A549 treated with AZD9567 at 1 μM for 4 hours (cell line): ENCODE measurements around the gene CSH2. TPM values are rescaled to one million over a fixed set of nuclear protein-coding genes. Genes with fewer than 3 reads are reported as not detected.

Source experiments
- total RNA-seq: library from RNA; stranded (reverse); fragments of 200-300 nt; extraction: Qiagen RNA extraction; gene quantifications from 5 replicates; pipeline ENCODE4 v1.2.3, GENCODE V29; 2022; ENCODE audit not compliant: insufficient read depth

The CSH2 gene
- total RNA-seq: not detected in 5 replicates

GRCh38 chr17:63873577-63873976 lies at the start of gene CSH2:
Gene CSH2, minus strand, starts transcription at chr17:63873677. Its CDS starts 63 bp downstream, at chr17:63873614.

DNA sequence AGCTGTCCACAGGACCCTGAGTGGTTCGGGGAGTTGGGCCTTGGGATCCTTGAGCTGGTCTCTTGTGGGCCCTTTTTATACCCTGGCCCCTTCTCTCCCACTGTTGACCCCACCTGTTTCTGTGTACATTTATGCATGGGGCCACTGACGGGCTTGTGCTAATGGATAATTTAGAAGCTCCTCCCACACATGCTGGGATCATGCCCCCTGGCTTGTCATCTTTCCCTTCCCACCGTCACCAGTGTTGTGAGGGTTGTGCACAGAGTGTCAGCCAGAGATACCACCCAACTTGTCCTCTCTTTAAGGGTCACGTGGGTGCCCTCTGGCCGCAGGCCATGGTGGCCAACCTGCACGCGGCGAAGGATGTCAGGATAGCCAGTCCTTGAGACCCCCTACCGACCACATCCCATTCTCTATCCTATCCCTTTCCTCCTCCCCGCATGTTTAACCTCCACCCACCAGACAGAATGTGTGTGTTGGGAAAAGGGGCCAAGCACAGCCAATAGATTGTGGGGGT lies 45.4 kb upstream of the CSH2 start, which contains the start of gene GH1:
GH1 (minus strand) TSS at position 51 of the 517 bp plus-strand sequence. CDS start 63 bp downstream, outside the sequence.

DNA sequence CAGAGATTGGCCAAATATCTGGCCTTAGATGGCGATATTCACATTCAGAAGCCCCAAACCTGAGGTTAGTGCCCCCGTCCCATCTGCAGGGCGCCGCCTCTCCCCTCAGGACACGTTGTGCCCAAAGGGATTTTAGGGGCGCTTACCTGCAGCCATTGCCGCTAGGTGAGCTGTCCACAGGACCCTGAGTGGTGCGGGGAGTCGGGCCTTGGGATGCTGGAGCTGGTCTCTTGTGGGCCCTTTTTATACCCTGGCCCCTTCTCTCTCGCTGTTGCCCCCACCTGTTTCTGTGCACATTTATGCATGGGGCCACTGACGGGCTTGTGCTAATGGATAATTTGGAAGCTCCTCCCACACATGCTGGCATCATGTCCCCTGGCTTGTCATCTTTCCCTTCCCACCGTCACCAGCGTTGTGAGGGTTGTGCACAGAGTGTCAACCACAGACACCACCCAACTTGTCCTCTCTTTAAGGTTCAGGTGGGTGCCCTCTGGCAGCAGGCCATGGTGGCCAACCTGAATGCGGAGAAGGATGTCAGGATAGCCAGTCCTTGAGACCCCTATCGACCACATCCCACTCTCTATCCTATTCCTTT lies 37.7 kb upstream of the CSH2 start, which contains the start of gene CSHL1:
CSHL1 (minus strand) TSS at position 218 of the 595 bp plus-strand sequence; CDS start at position 156, 62 bp downstream.

DNA sequence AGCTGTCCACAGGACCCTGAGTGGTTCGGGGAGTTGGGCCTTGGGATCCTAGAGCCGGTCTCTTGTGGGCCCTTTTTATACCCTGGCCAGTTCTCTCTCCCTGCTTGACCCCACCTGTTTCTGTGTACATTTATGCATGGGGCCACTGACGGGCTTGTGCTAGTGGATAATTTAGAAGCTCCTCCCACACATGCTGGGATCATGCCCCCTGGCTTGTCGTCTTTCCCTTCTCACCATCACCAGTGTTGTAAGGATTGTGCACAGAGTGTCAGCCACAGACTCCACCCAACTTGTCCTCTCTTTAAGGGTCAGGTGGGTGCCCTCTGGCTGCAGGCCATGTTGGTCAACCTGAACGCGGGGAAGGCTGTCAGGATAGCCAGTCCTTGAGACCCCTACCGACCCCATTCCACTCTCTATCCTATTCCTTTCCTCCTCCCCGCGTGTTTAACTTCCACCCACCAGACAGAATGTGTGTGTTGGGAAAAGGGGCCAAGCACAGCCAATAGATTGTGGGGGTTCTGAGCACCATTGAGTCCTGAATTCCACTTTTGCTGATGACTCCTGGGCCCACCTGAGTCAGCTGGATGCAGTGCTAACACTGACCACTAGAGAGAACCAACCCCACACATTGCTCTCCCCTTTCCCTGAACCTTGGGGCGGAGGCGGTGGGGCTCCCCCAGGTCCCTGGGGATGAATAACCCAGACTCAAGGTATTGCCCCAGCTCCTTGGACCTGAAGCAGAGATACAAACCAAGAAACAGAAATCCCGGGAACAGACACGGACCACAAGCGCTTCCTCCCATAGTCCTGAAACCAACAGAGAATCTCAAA lies 23.3 kb upstream of the CSH2 start, which contains the start of gene CSH1:
CSH1 (minus strand) TSS at position 51 of the 831 bp plus-strand sequence. CDS start 63 bp downstream, outside the sequence.

GRCh38 chr17:63881935-63882601 lies 8.6 kb upstream of the CSH2 start, which contains the start of gene GH2:
Gene GH2, minus strand, starts transcription at chr17:63881944. Its CDS starts 143 bp downstream, at chr17:63881801.

DNA sequence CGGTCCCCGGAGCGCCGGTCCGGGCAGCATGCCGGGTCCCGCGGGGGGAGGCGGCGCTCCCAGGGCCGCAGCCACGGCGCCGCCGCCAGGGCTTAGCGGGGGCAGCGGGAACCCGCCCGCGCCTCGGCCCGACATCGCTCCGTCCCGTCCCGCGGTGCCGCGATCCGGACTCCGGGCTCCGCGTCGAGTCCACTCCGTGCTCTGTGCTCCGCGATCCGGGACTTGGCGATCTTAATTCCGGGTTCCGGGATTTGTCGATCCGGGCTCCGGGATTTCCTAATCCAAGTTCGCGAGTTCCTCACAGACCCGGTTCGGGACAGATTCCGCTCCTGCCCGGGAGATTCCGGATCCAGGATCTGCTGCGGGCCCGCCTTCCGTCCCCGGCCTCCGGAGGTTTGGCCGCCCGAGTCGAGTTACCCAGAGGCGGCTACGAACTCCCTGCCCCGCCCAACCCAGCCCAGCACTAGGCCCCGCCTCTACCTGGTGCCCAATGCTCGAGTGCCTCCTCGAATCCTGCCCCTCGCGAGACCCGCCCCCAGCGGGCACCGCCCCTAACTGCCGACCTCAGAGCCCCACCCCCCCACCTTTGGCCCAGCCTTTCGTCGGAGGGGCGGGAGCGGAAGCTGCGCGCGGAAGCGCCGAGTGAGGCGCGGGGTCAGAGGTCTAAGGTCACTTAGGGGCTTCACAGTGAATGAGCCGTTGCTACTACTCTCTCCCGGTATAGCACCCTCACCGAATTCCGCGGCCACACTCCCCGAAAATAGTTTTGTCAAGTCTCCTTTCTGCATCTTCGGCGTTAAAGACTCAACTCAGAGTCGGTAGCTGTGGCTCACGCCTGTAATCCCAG lies 30.7 kb downstream of the CSH2 start, which contains the start of gene SMARCD2:
SMARCD2 (minus strand) TSS at position 146 of the 847 bp plus-strand sequence; CDS start at position 135, 11 bp downstream.

DNA sequence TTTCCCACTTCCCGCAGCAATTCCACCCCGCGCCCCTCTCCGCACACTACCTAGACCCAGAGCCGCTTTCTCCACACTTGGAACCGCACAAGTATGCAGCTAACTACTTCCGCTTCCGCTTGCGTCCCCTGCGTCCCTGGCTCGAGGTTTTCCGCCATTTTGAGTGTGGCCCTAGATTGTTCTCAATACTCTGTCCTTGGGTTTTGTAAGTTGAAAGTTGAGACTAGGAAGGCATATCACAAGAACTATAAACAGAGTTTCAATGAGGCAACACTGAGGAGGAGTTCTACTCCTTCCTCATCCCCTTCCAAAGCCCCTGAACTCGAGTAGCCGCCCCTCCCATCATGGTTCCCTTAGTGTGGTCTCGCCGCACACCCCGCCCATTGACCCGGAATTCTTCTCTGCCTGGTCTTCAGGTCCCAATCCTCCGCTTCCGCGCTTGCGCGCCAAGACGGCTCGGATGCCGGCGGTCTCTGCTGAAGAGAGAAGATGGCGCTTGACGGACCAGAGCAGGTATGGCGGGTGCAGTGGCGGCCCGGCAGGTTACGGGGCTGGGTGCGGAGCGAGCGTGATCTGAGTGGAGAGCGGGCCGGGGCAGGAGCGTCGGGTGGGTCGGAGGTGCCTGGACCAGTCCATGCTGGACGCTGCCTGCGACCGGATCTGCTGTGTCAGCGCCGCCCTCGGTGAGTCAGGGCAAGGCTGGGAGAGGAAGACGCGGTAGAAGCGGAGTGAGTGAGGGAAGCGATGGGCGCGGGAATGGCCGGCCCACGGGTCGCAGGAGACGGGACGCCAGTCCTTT lies 46.3 kb downstream of the CSH2 start, which contains the start of the genes FTSJ3 and PSMC5:
FTSJ3 (minus strand) TSS at position 662 of the 799 bp plus-strand sequence. CDS start 761 bp downstream, outside the sequence.
PSMC5 (plus strand) TSS at position 430 of the 799 bp plus-strand sequence; CDS start at position 490, 60 bp downstream.

Other genes starting within 250 kb of the CSH2 start
- gene LIMD2, start 173.6 kb downstream of the CSH2 start, total RNA-seq: 6.7 to 13.6 TPM (median 11.1 TPM) in 5 replicates
- 24.9 to 29.3 TPM (median 26.4 TPM) in 5 replicates for gene STRADA, start 131.9 kb downstream of the CSH2 start, total RNA-seq
- gene CCDC47, start 100.1 kb downstream of the CSH2 start, total RNA-seq: 93.5 to 137 TPM (median 99.5 TPM) in 5 replicates
- gene DDX42, start 99.5 kb downstream of the CSH2 start, total RNA-seq: 96.9 to 111 TPM (median 100 TPM) in 5 replicates
- gene PSMC5, start 46.2 kb downstream of the CSH2 start, total RNA-seq: 202 to 232 TPM (median 220 TPM) in 5 replicates
- gene FTSJ3, start 46.0 kb downstream of the CSH2 start, total RNA-seq: 50.6 to 85.0 TPM (median 56.6 TPM) in 5 replicates
- 53.2 to 61.5 TPM (median 57.0 TPM) in 5 replicates for gene SMARCD2, start 31.0 kb downstream of the CSH2 start, total RNA-seq
- not detected in 5 replicates for gene GH2, start 8.3 kb upstream of the CSH2 start, total RNA-seq
- gene CSH1, start 22.9 kb upstream of the CSH2 start, total RNA-seq: not detected in 5 replicates
- gene CSHL1, start 37.6 kb upstream of the CSH2 start, total RNA-seq: not detected in 5 replicates
- not detected in 5 replicates for gene GH1, start 45.2 kb upstream of the CSH2 start, total RNA-seq
- gene CD79B, start 58.7 kb upstream of the CSH2 start, total RNA-seq: 0.07 TPM in 2 of 5 replicates, not detected in the others
- gene SCN4A, start 99.2 kb upstream of the CSH2 start, total RNA-seq: 0.02 to 0.03 TPM (median 0.02 TPM) in 3 of 5 replicates, not detected in the others
- gene PRR29, start 124.7 kb upstream of the CSH2 start, total RNA-seq: 0.48 to 0.71 TPM (median 0.56 TPM) in 4 of 5 replicates, not detected in the other
- gene ICAM2, start 147.0 kb upstream of the CSH2 start, total RNA-seq: 0.08 to 0.09 TPM in 2 of 5 replicates, not detected in the others